GM21381 (cell line): Measurements from ENCODE around the gene MVB12B.

Source experiments
- ATAC-seq: cut with Tn5 transposase; IDR thresholded peaks from one replicate; pipeline ENCODE4 v1.9.1; 2021; ENCODE audit warnings: mild to moderate bottlenecking, moderate library complexity; ENCODE audit not compliant: unreplicated experiment

Gene MVB12B

DNA sequence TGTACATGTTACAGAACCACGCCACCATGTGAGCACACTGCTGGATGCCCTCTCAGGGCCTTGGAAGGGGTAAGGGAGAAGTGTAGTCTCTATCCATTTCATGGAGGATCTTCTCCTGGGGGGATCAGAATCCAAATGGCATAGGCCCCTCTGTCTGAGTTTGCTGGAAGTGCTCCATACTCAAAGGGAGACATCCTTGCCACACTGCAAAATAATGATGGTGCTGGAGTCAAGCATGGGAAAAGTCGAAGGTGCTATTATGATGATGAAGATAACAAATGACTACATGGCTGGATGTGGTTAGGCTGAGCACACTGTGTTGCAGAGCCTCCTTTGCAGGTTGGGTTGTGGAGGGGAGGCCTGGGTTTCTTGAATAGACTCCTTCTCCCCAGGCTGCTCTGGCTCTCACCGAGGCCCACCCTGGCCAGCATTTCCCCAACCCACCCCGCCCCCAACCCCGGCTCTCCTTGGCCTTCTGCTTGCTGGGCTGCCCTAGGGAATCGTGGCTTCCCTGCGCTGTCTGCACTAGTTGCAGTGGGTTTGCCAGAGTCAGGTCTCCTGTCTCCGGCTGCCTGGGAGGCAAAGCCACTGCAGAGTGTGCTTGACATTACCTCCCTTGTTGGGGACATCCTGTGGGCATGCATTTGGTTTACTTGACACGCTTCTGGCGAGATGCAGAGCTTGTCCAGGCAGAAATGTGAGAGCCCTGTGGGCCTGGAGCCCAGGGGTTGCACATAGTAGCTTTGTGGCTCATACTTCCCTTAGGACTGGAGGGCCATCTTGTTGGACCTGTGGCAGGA is 3.0 kb downstream of the MVB12B start:
- no peak for ATAC-seq

- no peak for ATAC-seq
Observed at GRCh38 chr9:126330536-126330935, 3.9 kb downstream of the MVB12B start.

- ATAC-seq: no peak
Observed at GRCh38 chr9:126331964-126332748, 5.5 kb downstream of the MVB12B start.

- ATAC-seq: no peak
Observed at GRCh38 chr9:126334721-126335621, 8.3 kb downstream of the MVB12B start.

GRCh38 chr9:126335837-126336735 is 9.5 kb downstream of the MVB12B start:
- no peak for ATAC-seq

GRCh38 chr9:126336736-126337325 is 10.2 kb downstream of the MVB12B start:
- no peak for ATAC-seq

DNA sequence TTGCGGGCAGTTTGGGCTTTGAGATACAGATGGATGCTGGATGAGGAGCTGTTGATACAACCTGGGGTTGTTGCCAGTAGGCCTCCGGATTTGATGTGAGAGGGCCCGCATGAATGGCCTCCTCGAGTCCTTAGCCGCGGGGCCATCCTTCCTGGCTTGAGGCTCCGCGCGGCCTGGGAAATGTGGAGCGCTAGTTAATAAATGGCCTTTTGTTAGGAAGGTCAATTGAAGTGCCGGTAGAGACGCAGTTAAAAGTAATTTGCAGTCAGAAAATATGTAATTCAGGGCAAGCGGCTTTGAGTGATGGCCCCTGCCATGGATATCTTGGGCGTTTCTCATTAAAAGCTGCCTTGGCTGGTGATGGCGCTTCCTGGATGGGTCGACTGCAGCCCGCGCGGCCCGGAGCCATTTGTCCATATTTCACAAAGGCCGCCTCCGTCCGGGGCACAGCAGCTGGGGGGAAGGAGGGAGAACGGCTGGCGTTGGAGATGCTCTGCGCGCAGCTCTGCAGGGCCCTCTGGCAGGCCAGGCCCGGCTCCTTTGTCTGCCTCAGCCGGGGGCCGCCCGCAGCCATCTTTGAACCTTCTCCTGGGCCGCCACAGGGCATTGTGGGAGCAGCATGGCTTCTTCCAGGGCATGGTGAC is 11.2 kb downstream of the MVB12B start:
- ATAC-seq: no peak

- ATAC-seq: no peak
Observed at GRCh38 chr9:126338945-126339344, 12.3 kb downstream of the MVB12B start.

GRCh38 chr9:126341426-126341825 is 14.8 kb downstream of the MVB12B start:
- no peak for ATAC-seq

DNA sequence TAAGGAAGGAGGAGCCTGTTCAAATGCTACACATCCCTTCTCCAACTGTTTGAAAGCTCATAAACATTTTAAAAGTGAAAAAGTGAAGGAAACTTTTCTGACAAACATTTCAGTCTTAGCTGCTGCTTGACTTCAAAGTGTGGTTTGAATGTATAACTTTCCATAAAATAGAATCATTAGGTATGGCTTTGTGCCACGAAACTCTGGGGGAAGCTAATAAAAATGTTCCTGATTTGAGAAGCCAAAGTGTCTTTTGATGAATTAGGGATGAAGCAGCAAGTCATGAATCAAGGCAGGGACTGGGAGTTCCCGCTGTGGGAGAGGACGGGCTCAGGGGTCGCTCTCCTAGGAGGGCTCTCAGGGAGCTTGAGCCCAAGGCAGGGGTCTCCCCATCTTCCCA is 15.3 kb downstream of the MVB12B start:
- ATAC-seq: no peak

GRCh38 chr9:126342621-126343031 is 16.0 kb downstream of the MVB12B start:
- no peak for ATAC-seq

GRCh38 chr9:126343271-126343700 is 16.7 kb downstream of the MVB12B start:
- no peak for ATAC-seq

DNA sequence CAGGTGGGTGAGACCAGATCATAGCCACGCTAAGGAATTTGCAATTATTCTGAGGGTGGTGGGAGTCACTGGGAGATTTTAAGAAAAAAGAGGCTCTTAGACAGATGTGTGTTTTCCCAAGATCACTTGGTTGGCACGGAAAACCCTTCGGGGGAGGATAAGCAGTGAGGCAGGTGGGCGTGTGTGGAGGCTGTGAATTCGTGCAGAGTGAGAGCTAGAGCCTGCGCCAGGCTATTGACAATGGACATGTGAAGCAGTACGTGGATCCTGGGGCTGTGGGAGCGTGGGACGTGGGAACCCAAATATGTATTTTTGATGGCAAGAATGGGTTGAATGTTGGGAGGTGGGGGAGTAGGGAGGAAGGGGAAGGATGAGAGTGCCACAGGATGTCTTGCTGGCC is 19.4 kb downstream of the MVB12B start:
- ATAC-seq: no peak

- ATAC-seq: no peak
Observed at GRCh38 chr9:126347093-126347492, 20.5 kb downstream of the MVB12B start.

- no peak for ATAC-seq
Observed at GRCh38 chr9:126347911-126348760, 21.5 kb downstream of the MVB12B start.

DNA sequence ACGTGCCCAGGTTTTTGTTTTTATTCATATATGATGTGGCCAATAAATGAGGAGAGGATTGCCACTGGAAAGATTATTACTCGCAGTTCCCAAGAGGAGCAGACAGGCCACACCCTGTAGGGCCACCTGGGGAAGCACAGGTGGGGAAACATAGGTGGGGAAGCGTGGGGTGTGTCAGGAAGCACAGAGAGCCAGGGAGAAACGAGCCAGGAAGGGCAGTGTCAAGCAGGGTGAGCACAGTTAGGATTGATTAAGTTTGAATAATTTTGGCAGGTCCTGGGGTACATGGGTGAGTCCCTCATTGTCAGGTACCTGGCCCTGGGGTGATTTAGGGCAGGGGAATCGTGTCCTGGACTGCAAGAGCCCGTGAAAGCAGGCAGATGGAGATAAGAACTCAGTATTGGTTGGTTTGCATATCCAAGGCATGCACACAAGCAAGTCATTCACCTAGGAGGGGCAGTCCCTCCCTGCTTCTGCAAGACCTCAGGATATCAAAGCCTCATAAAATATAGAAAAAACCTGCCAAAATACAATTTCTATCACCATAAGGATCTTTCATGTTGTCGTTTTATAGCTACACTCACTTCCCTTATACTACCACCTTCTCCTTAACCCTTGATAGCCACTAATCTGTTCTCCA is 22.4 kb downstream of the MVB12B start:
- ATAC-seq: no peak

- no peak for ATAC-seq
Observed at GRCh38 chr9:126354887-126355770, 28.5 kb downstream of the MVB12B start.
